WTC11 (cell line): ENCODE data around the gene CDK2AP2. TPM values are rescaled to one million over a fixed set of nuclear protein-coding genes. Genes with fewer than 3 reads are reported as not detected.

ENCODE experiments used
- ATAC-seq: fragments of 200-7000 bp; cut with Tn5 transposase; 2 replicates; pipeline ENCODE4 v1.10.0; 2021; ENCODE audit warnings: mild to moderate bottlenecking, moderate library complexity
- CTCF ChIA-PET: fragments of 300-600 bp; sonication (Branson Sonifier 250); formaldehyde crosslinking; loops from one replicate; lab custom pipeline; 2021; ENCODE audit warnings: antibody characterized with exemption; lab: Charles Lee
- POLR2A ChIA-PET: fragments of 350-600 bp; sonication (Branson Sonifier 250); formaldehyde crosslinking; loops from one replicate; lab custom pipeline; 2021; ENCODE audit warnings: antibody characterized with exemption; lab: Charles Lee
- DNase-seq: peaks from one replicate; pipeline ENCODE4 v3.0.0; 2021; ENCODE audit warnings: low spot score
- H3K27ac Mint-ChIP-seq: 2 replicates; pipeline ENCODE4 v1.8.0; 2021; ENCODE audit warnings: mixed read lengths
- H3K27me3 Mint-ChIP-seq: 2 replicates; pipeline ENCODE4 v1.8.0; 2021; ENCODE audit warnings: low read depth, mild to moderate bottlenecking, moderate library complexity, mixed read lengths
- H3K36me3 Mint-ChIP-seq: 2 replicates; pipeline ENCODE4 v1.8.0; 2021; ENCODE audit warnings: mixed read lengths
- H3K4me1 Mint-ChIP-seq: 2 replicates; pipeline ENCODE4 v1.8.0; 2022; ENCODE audit warnings: mixed read lengths
- H3K4me3 Mint-ChIP-seq: 2 replicates; pipeline ENCODE4 v1.8.0; 2021; ENCODE audit warnings: mild to moderate bottlenecking, moderate library complexity, mixed read lengths
- H3K9me3 Mint-ChIP-seq: 2 replicates; pipeline ENCODE4 v1.8.0; 2021; ENCODE audit warnings: mixed read lengths
- CREM ChIP-seq: sonication (generic); formaldehyde crosslinking; IDR thresholded peaks from 2 replicates; pipeline ENCODE4 v1.8.1; 2022; ENCODE audit warnings: mild to moderate bottlenecking, missing genetic modification reagents, moderate library complexity
- FOXJ3 ChIP-seq: sonication (generic); formaldehyde crosslinking; IDR thresholded peaks from 2 replicates; pipeline ENCODE4 v1.9.0; 2021; ENCODE audit warnings: missing genetic modification reagents, mild to moderate bottlenecking, borderline replicate concordance
- GRHL2 ChIP-seq: fragments of 250-450 bp; sonication (Bioruptor Pico); IDR thresholded peaks from 2 replicates; pipeline ENCODE4 v1.8.0; 2022; ENCODE audit warnings: mild to moderate bottlenecking, moderate library complexity; ENCODE audit not compliant: insufficient replicate concordance, severe bottlenecking
- GTF2I ChIP-seq: fragments of 250-450 bp; sonication (Bioruptor Pico); conservative IDR thresholded peaks from 2 replicates; pipeline ENCODE4 v1.4.0; 2021; ENCODE audit warnings: mild to moderate bottlenecking
- JAZF1 ChIP-seq: fragments of 250-450 bp; sonication (Bioruptor Pico); IDR thresholded peaks from 2 replicates; pipeline ENCODE4 v1.9.0; 2021; ENCODE audit warnings: moderate library complexity, mild to moderate bottlenecking, inconsistent platforms
- KAT7 ChIP-seq: sonication (generic); formaldehyde crosslinking; IDR thresholded peaks from 2 replicates; pipeline ENCODE4 v1.8.1; 2023; ENCODE audit warnings: missing genetic modification reagents, mild to moderate bottlenecking, borderline replicate concordance
- NR3C1 ChIP-seq: sonication (generic); formaldehyde crosslinking; conservative IDR thresholded peaks from 2 replicates; pipeline ENCODE4 v1.8.1; 2023; ENCODE audit warnings: low read depth, mild to moderate bottlenecking, missing genetic modification reagents
- SP1 ChIP-seq: sonication (generic); formaldehyde crosslinking; conservative IDR thresholded peaks from 2 replicates; pipeline ENCODE4 v1.8.1; 2022; ENCODE audit warnings: missing genetic modification reagents
- USF2 ChIP-seq: sonication (generic); formaldehyde crosslinking; IDR thresholded peaks from 2 replicates; pipeline ENCODE4 v1.8.1; 2023; ENCODE audit warnings: mild to moderate bottlenecking, missing genetic modification reagents, moderate library complexity
- ZNF232 ChIP-seq: sonication (generic); formaldehyde crosslinking; IDR thresholded peaks from 2 replicates; pipeline ENCODE4 v1.8.0; 2022; ENCODE audit warnings: mild to moderate bottlenecking, missing genetic modification reagents
- ZNF532 ChIP-seq: fragments of 250-450 bp; sonication (Bioruptor Pico); IDR thresholded peaks from 2 replicates; pipeline ENCODE4 v1.9.0; 2021; ENCODE audit warnings: mild to moderate bottlenecking, borderline replicate concordance
- total RNA-seq: library from RNA; stranded (reverse); gene quantifications from 3 replicates; pipeline ENCODE4 v1.2.3, GENCODE V29; 2021
- TF ChIP-seq, protein P1 (sequence below): sonication (generic); formaldehyde crosslinking; IDR thresholded peaks from 2 replicates; pipeline ENCODE4 v1.8.1; 2023; ENCODE audit warnings: mild to moderate bottlenecking, missing genetic modification reagents, moderate library complexity
- TF ChIP-seq, protein P2 (sequence below): sonication (generic); formaldehyde crosslinking; IDR thresholded peaks from 2 replicates; pipeline ENCODE4 v1.8.1; 2023; ENCODE audit warnings: mild to moderate bottlenecking, missing genetic modification reagents
- TF ChIP-seq, protein P3 (sequence below): fragments of 250-450 bp; sonication (Bioruptor Pico); IDR thresholded peaks from 2 replicates; pipeline ENCODE4 v1.9.0; 2021; ENCODE audit warnings: mild to moderate bottlenecking
- TF ChIP-seq, protein P4 (sequence below): fragments of 250-450 bp; sonication (Bioruptor Pico); IDR thresholded peaks from 2 replicates; pipeline ENCODE4 v1.8.0; 2021; ENCODE audit warnings: mild to moderate bottlenecking

The CDK2AP2 gene
- total RNA-seq, 1 experiment from 2014 or later = 53.1 TPM

DNA sequence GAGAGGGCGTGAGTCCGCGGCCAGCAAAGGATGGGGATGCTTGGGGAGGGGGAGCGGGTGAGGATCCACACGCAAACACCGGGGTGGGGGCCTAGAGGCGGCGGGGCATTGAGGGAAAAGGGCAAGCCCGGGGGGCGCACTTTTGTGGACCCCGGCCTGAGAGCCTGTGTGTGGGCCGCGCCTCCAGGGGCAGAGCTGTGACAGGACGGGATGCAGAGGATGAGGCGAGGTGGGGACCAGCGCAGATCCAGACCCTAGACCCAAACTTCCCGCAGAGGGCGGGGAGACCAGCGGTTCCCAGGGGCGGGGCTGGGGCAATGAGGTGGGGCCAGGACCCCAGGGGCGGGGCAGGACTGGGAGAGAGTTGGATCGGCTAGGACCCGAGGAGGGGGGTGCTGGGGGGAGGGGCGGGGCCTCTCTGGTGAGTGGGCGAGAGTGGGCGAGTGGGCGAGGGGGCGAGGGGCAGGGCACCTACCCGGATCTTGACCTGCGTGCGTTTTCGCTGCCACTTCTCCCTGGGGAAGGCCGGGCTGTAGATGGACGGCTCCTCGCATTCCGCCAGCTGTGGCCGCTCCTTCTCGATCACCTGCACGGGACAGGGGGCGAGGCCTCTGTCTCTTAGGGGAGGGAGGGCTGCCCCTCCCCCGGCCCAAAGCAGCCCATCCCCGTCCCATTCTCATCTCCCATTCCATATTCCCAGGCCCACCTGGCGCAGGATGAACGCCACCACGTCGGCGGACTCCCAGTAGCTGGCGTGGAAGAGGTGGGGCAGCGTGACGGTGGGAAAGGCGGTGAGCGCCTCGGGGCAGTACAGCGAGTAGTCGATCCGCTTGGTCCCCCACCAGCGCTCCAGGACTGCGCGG, 13.4 kb downstream of the CDK2AP2 start (continued):
- TF ChIP-seq FOXJ3 (CRISPR knock-in tag) = no peak
- TF ChIP-seq NR3C1 (CRISPR knock-in tag) = no peak
- TF ChIP-seq ZNF232 = no peak

DNA sequence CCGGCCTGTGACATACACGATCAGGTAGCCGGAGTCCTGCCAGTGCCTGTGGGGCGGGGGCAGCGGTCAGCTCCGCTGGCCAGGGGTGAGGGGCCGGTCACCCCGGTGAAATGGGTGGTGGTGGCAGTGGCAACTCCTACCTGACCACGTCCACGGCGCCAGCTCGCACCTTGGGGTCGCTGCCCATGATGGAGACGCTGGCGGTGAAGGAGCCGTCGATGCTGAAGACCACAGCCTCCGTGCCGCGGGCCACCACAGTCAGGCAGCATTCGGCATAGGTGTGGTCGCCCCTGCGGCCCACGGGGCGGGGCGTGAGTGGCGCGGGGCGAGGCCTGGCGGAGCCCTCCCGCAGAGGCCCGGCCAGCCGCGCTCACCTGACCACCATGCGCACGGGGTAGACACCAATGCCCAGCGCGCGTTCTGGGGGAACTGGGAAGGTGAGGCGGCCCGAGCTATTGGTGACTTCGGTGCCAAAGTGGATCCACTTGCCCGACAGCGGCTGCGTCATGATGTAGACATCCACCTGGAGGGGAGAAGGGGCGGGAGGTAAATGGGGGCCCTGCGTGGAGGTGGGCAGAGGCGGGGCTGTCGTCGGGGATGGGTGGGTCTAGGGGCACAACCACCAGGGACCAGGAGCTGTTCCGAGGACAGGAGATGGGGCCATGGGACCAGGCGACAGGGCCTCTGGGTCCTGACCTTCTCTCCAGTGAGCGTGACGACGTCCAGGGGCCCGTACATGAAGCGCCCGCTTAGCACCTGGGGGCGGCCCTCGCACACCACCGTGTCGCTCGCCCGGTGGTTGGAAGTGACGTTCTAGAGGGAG, 14.2 kb downstream of the CDK2AP2 start:
- ATAC-seq = no peak
- Mint-ChIP-seq H3K36me3 (0 out of 2 replicates have a peak, but pooled peaks cover 3% of the 10 kb centered on the region), H3K9me3 (no peaks in the 10 kb centered on the region), H3K4me3 (no peak overlapping the region), H3K27me3 (no peaks in the 10 kb centered on the region), H3K27ac (no peak overlapping the region), H3K4me1 (no peaks in the 10 kb centered on the region)
- ChIA-PET POLR2A (interaction anchor here (0.9 kb wide), 1 partner anchor 25 kb away, joined by 3 read pairs; the partner anchor contains the start of gene TMEM134), CTCF (interaction anchor here (0.8 to 1.3 kb wide), 3 partner anchors 11 to 148 kb away, joined by 4 to 6 read pairs (median 4); partner anchors contain the start of genes AIP and PPP1CA)
- no peak for DNase-seq
- TF ChIP-seq, protein P1, sequence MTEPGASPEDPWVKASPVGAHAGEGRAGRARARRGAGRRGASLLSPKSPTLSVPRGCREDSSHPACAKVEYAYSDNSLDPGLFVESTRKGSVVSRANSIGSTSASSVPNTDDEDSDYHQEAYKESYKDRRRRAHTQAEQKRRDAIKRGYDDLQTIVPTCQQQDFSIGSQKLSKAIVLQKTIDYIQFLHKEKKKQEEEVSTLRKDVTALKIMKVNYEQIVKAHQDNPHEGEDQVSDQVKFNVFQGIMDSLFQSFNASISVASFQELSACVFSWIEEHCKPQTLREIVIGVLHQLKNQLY = no peak
- TF ChIP-seq, protein P2, sequence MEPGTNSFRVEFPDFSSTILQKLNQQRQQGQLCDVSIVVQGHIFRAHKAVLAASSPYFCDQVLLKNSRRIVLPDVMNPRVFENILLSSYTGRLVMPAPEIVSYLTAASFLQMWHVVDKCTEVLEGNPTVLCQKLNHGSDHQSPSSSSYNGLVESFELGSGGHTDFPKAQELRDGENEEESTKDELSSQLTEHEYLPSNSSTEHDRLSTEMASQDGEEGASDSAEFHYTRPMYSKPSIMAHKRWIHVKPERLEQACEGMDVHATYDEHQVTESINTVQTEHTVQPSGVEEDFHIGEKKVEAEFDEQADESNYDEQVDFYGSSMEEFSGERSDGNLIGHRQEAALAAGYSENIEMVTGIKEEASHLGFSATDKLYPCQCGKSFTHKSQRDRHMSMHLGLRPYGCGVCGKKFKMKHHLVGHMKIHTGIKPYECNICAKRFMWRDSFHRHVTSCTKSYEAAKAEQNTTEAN (CRISPR knock-in tag) = no peak
- TF ChIP-seq KAT7 (CRISPR knock-in tag) (no peak), JAZF1 (CRISPR knock-in tag) (no peak), GRHL2 (CRISPR knock-in tag) (no peak), ZNF532 (CRISPR knock-in tag) (no peak), SP1 (CRISPR knock-in tag) (no peak), USF2 (CRISPR knock-in tag) (no peak), CREM (no peak), GTF2I (CRISPR knock-in tag) (no peak)
- TF ChIP-seq, protein P3, sequence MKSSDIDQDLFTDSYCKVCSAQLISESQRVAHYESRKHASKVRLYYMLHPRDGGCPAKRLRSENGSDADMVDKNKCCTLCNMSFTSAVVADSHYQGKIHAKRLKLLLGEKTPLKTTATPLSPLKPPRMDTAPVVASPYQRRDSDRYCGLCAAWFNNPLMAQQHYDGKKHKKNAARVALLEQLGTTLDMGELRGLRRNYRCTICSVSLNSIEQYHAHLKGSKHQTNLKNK (CRISPR knock-in tag) = no peak
- TF ChIP-seq, protein P4, sequence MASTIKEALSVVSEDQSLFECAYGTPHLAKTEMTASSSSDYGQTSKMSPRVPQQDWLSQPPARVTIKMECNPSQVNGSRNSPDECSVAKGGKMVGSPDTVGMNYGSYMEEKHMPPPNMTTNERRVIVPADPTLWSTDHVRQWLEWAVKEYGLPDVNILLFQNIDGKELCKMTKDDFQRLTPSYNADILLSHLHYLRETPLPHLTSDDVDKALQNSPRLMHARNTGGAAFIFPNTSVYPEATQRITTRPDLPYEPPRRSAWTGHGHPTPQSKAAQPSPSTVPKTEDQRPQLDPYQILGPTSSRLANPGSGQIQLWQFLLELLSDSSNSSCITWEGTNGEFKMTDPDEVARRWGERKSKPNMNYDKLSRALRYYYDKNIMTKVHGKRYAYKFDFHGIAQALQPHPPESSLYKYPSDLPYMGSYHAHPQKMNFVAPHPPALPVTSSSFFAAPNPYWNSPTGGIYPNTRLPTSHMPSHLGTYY = no peak
